Liver (tissue), 9 donors: ENCODE measurements around the gene DCAKD. TPM values are rescaled to one million over a fixed set of nuclear protein-coding genes. Genes with fewer than 3 reads are reported as not detected.

Experiments used
- DNase-seq: peaks from one replicate; pipeline ENCODE4 v3.0.0-alpha.2; 2017; ENCODE audit warnings: low spot score
- H3K27ac ChIP-seq, 2 donors: one replicate each; pipeline ENCODE4 v1.7.0; 2013; ENCODE audit warnings: inconsistent platforms in 2 of 2, low read length in 2 of 2, control low read depth in 1 of 2, low read depth in 1 of 2, mild to moderate bottlenecking in 1 of 2
- H3K27me3 ChIP-seq, 4 donors: one replicate each; pipeline versions ENCODE4 v1.6.1 to v1.7.0; 2013; ENCODE audit warnings: low read length in 3 of 4, inconsistent platforms in 1 of 4, mild to moderate bottlenecking in 1 of 4, moderate library complexity in 1 of 4; ENCODE audit not compliant: control insufficient read depth in 4 of 4, insufficient read depth in 4 of 4
- H3K36me3 ChIP-seq, 4 donors: one replicate each; pipeline versions ENCODE4 v1.6.1 to v1.7.0; 2013; ENCODE audit warnings: low read length in 3 of 4, mild to moderate bottlenecking in 3 of 4, low read depth in 1 of 4, moderate library complexity in 1 of 4; ENCODE audit not compliant: control insufficient read depth in 4 of 4, insufficient read depth in 3 of 4
- H3K4me1 ChIP-seq, 4 donors: one replicate each; pipeline versions ENCODE4 v1.6.1 to v1.7.0; 2013; ENCODE audit warnings: low read length in 3 of 4, mild to moderate bottlenecking in 3 of 4, moderate library complexity in 1 of 4; ENCODE audit not compliant: control insufficient read depth in 4 of 4, insufficient read depth in 4 of 4
- H3K4me3 ChIP-seq, 3 donors: one replicate each; pipeline versions ENCODE4 v1.6.1 to v1.7.0; 2013; ENCODE audit warnings: low read length in 3 of 3, control low read depth in 1 of 3, low read depth in 1 of 3, mild to moderate bottlenecking in 1 of 3
- H3K9ac ChIP-seq, 2 donors: one replicate each; pipeline ENCODE4 v1.7.0; 2013; ENCODE audit warnings: low read length in 2 of 2, mild to moderate bottlenecking in 2 of 2, moderate library complexity in 2 of 2, control low read depth in 1 of 2, low read depth in 1 of 2
- H3K9me3 ChIP-seq, 4 donors: one replicate each; pipeline versions ENCODE4 v1.6.1 to v1.7.0; 2013; ENCODE audit warnings: low read length in 3 of 4; ENCODE audit not compliant: control insufficient read depth in 4 of 4
- EGR1 ChIP-seq, 2 donors: IDR thresholded peaks; 2 replicates each; pipeline ENCODE4 v1.6.1; 2016 to 2018; ENCODE audit warnings: antibody characterized with exemption in 2 of 2, low read depth in 2 of 2
- HNF4A ChIP-seq, 2 donors: conservative IDR thresholded peaks; 2 replicates each; pipeline ENCODE4 v1.6.1; 2016; ENCODE audit warnings: antibody characterized with exemption in 2 of 2, mild to moderate bottlenecking in 2 of 2
- HNF4G ChIP-seq: IDR thresholded peaks from 2 replicates; pipeline ENCODE4 v1.6.1; 2016; ENCODE audit warnings: antibody characterized with exemption
- NR2F2 ChIP-seq: IDR thresholded peaks from 2 replicates; pipeline ENCODE4 v1.6.1; 2016; ENCODE audit warnings: antibody characterized with exemption
- RAD21 ChIP-seq, 2 donors: IDR thresholded peaks; 2 replicates each; pipeline ENCODE4 v1.6.1; 2016; ENCODE audit warnings: antibody characterized with exemption in 2 of 2, mild to moderate bottlenecking in 2 of 2
- RXRA ChIP-seq, 2 donors: IDR thresholded peaks; 2 replicates each; pipeline ENCODE4 v1.6.1; 2017 to 2018; ENCODE audit warnings: antibody characterized with exemption in 2 of 2, mild to moderate bottlenecking in 1 of 2
- SP1 ChIP-seq: IDR thresholded peaks from 2 replicates; pipeline ENCODE4 v1.6.1; 2018; ENCODE audit warnings: antibody characterized with exemption, mild to moderate bottlenecking
- TAF1 ChIP-seq: conservative IDR thresholded peaks from 2 replicates; pipeline ENCODE4 v1.6.1; 2016; ENCODE audit warnings: antibody characterized with exemption, mild to moderate bottlenecking
- YY1 ChIP-seq: IDR thresholded peaks from 2 replicates; pipeline ENCODE4 v1.6.1; 2016; ENCODE audit warnings: antibody characterized with exemption, mild to moderate bottlenecking
- WGBS: extraction: QIAGEN DNeasy Blood & Tissue Kit; methylation state at CpG from one replicate; pipeline ENCODE4 v1.1.7; 2013; 5-methylcytosine and 5-hydroxymethylcytosine counted together
- polyA plus RNA-seq, 2 donors: library from polyadenylated mRNA; stranded (reverse) in 1 of 2; unstranded in 1 of 2; fragments of 200-250 nt in 1 of 2; fragments of >200 nt in 1 of 2; fragmentation: Nextera tagmentation in 1 of 2; extraction: Ambion mirVana in 1 of 2; gene quantifications; one replicate each; pipeline versions ENCODE4 v1.2.1 to v1.2.3, GENCODE V29; 2013 to 2015
- total RNA-seq, 2 donors: library from RNA; depleted of rRNA; stranded (reverse); fragments of >200 nt; gene quantifications; one replicate each; pipeline ENCODE4 v1.2.3, GENCODE V29; 2014
- TF ChIP-seq, protein P1 (sequence below): IDR thresholded peaks from 2 replicates; pipeline ENCODE4 v1.6.1; 2016; ENCODE audit warnings: antibody characterized with exemption, mild to moderate bottlenecking
- TF ChIP-seq, protein P2 (sequence below): IDR thresholded peaks from 2 replicates; pipeline ENCODE4 v1.6.1; 2016; ENCODE audit warnings: antibody characterized with exemption
- TF ChIP-seq, protein P3 (sequence below): IDR thresholded peaks from 2 replicates; pipeline ENCODE4 v1.6.1; 2016; ENCODE audit warnings: antibody characterized with exemption
- donor health status: healthy.
- donor health status: healthy.
- donor health status: healthy.
- donor health status: healthy.
- donor health status: healthy.

DCAKD gene
- total and polyA plus RNA-seq, 4 donors, result 9.7 to 22.9 (median 14.6) TPM

DNA sequence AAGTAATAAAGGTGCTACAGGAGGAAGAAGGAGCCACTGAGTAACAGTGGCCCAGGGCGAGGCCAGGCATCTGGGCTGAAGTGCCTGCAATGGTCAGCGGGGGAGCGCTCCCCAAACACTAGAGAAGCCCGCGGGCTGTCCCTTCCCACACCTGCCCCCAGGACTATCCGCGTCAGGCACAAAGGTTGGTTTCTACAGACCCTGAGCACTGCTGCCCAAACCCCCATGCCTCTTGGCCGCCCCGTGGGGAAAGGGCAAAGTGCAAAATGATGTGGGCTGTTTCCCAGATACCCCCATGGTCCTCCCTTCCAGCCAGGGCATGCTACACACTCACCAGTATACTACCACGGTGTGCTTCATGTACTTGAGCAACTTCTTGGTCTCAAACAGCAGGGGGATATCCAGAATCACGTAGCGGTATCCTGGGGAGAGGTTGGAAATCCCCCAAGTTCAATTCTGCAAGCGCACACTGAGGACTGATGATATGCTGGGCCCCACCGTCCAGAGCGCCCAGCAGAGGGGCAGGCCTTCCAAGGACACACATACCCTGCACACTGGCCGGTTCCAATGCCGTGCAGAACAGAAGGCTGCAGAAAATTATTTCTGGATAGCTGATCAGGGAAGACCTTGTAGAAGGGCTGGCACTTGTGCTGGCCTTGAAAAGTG, 21.5 kb downstream of the DCAKD start:
- WGBS, result 77% methylated on average over 17 of the region's 17 CpGs
- Histone ChIP-seq H3K9me3 (no peaks in the 10 kb centered on the region), H3K27ac (no peak overlapping the region), H3K4me1 (peaks cover 7 to 20% (median 15%) of the 10 kb centered on the region in 4 donors), H3K4me3 (no peak overlapping the region), H3K9ac (no peak overlapping the region), H3K27me3 (no peaks in the 10 kb centered on the region), H3K36me3 (peaks cover 9 to 31% (median 10%) of the 10 kb centered on the region in 4 donors)
- no peak for DNase-seq
- no peak for TF ChIP-seq RXRA (IDR thresholded peaks at IDR 0.05)
- TF ChIP-seq, protein P1, sequence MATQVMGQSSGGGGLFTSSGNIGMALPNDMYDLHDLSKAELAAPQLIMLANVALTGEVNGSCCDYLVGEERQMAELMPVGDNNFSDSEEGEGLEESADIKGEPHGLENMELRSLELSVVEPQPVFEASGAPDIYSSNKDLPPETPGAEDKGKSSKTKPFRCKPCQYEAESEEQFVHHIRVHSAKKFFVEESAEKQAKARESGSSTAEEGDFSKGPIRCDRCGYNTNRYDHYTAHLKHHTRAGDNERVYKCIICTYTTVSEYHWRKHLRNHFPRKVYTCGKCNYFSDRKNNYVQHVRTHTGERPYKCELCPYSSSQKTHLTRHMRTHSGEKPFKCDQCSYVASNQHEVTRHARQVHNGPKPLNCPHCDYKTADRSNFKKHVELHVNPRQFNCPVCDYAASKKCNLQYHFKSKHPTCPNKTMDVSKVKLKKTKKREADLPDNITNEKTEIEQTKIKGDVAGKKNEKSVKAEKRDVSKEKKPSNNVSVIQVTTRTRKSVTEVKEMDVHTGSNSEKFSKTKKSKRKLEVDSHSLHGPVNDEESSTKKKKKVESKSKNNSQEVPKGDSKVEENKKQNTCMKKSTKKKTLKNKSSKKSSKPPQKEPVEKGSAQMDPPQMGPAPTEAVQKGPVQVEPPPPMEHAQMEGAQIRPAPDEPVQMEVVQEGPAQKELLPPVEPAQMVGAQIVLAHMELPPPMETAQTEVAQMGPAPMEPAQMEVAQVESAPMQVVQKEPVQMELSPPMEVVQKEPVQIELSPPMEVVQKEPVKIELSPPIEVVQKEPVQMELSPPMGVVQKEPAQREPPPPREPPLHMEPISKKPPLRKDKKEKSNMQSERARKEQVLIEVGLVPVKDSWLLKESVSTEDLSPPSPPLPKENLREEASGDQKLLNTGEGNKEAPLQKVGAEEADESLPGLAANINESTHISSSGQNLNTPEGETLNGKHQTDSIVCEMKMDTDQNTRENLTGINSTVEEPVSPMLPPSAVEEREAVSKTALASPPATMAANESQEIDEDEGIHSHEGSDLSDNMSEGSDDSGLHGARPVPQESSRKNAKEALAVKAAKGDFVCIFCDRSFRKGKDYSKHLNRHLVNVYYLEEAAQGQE, result no peak
- no peak for TF ChIP-seq TAF1
- TF ChIP-seq YY1, result no peak
- peak in 1 of 2 donors; percentile 17 for TF ChIP-seq HNF4A (conservative IDR thresholded peaks at IDR 0.05)
- TF ChIP-seq SP1, result no peak
- no peak for TF ChIP-seq EGR1 (IDR thresholded peaks at IDR 0.05; ENCODE audit: low read depth in 2 of 2)
- TF ChIP-seq HNF4G, result no peak

DNA sequence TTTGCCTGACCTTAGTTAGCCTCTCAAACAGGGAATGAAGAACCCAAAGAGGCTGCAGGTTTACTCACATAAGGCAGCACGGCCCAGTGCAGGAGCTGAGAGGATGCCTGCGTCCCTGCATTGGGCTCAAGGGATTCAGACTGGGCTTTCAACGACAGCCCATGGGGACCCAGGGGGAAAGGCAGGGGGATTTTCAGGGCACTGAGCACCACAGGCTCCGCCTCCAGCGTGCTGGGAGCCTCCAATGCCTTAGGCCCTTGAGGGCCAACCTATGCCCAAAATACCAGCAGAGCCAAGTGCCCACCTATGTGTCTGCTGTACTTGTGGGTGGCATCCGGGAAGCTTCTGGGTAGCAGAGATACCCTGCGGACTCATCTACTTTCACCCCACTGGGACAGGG, 22.3 kb downstream of the DCAKD start:
- peaks cover 6 to 31% (median 10%) of the 10 kb centered on the region in 4 donors for H3K36me3 ChIP-seq
- TF ChIP-seq HNF4G, result no peak
- TF ChIP-seq NR2F2, result no peak

DNA sequence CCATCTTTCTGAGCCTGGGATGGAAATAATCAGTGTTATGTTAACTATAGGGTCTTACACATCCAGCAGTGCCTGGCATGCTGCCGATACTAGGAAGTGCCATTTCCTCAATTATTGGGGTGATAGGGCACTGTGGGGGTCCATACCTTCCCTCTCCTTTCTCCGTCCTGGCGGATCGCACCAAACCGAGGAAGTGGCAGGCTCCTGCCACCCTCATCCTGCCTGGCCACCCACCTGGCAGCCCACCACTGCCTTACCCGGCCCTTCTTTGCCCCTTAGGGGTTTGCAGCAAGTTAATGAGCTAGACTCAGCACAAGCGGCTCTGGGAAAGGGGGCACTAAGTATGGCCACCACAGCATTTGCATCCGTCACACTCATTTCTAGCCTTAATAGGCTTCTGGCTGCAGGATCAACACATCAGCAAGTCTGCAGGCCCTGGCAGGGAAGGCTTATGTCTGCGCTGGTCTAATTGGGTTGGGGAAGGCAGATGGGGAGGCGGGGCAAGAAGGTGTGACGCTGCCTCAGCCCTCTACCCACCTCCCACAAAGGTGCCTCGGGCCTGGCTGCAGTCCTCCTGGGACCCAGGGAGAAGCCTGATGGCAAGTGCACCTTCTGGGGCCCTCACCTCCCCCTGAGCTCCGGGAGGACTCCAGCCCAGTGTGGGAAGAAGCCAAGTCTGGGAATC, 28.6 kb downstream of the DCAKD start:
- no peak for DNase-seq
- Histone ChIP-seq H3K27ac (no peak overlapping the region), H3K9me3 (no peaks in the 10 kb centered on the region), H3K4me3 (no peak overlapping the region), H3K9ac (no peak overlapping the region), H3K27me3 (no peaks in the 10 kb centered on the region), H3K36me3 (peaks cover 0 to 15% (median 3%) of the 10 kb centered on the region in 4 donors), H3K4me1 (peaks cover 11 to 28% (median 20%) of the 10 kb centered on the region in 4 donors)
- WGBS, result 96% methylated on average over 13 of the region's 13 CpGs
- TF ChIP-seq, protein P2, sequence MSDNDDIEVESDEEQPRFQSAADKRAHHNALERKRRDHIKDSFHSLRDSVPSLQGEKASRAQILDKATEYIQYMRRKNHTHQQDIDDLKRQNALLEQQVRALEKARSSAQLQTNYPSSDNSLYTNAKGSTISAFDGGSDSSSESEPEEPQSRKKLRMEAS, result no peak
- no peak for TF ChIP-seq EGR1 (IDR thresholded peaks at IDR 0.05; ENCODE audit: low read depth in 2 of 2)
- no peak for TF ChIP-seq HNF4G
- no peak for TF ChIP-seq RAD21 (IDR thresholded peaks at IDR 0.05)
- TF ChIP-seq, protein P3, sequence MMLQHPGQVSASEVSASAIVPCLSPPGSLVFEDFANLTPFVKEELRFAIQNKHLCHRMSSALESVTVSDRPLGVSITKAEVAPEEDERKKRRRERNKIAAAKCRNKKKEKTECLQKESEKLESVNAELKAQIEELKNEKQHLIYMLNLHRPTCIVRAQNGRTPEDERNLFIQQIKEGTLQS, result no peak

More for the DNA sequence above, 22.3 kb downstream of the DCAKD start:
- H3K27ac ChIP-seq, result no peak overlapping the region
- H3K9me3 ChIP-seq, result no peaks in the 10 kb centered on the region
- H3K4me1 ChIP-seq, result peaks cover 7 to 20% (median 15%) of the 10 kb centered on the region in 4 donors
- no peaks in the 10 kb centered on the region for H3K27me3 ChIP-seq
- 96% methylated on average over 7 of the region's 7 CpGs for WGBS
- no peak overlapping the region for H3K9ac ChIP-seq
- no peak overlapping the region for H3K4me3 ChIP-seq
- no peak for DNase-seq
